Duodenal mucosa (tissue), 2 donors: ENCODE results near the gene LRRC4C.

Experiments used
- H3K27ac ChIP-seq: one replicate; pipeline ENCODE4 v1.7.0; 2013; ENCODE audit warnings: low read depth, low read length
- H3K27me3 ChIP-seq, 2 donors: one replicate each; pipeline ENCODE4 v1.7.0; 2013; ENCODE audit warnings: low read length in 2 of 2, control low read depth in 1 of 2; ENCODE audit not compliant: insufficient read depth in 2 of 2, control insufficient read depth in 1 of 2
- H3K36me3 ChIP-seq, 2 donors: one replicate each; pipeline ENCODE4 v1.7.0; 2013; ENCODE audit warnings: low read length in 2 of 2, control low read depth in 1 of 2; ENCODE audit not compliant: insufficient read depth in 2 of 2, control insufficient read depth in 1 of 2
- H3K4me1 ChIP-seq, 2 donors: one replicate each; pipeline ENCODE4 v1.7.0; 2013; ENCODE audit warnings: low read length in 2 of 2, control low read depth in 1 of 2; ENCODE audit not compliant: insufficient read depth in 2 of 2, control insufficient read depth in 1 of 2
- H3K4me3 ChIP-seq, 2 donors: one replicate each; pipeline ENCODE4 v1.7.0; 2013; ENCODE audit warnings: low read length in 2 of 2, low read depth in 1 of 2
- H3K9ac ChIP-seq, 2 donors: one replicate each; pipeline ENCODE4 v1.7.0; 2013; ENCODE audit warnings: low read length in 2 of 2, low read depth in 1 of 2
- H3K9me3 ChIP-seq, 2 donors: one replicate each; pipeline ENCODE4 v1.7.0; 2013; ENCODE audit warnings: low read length in 2 of 2, control low read depth in 1 of 2; ENCODE audit not compliant: control insufficient read depth in 1 of 2

Gene LRRC4C

GRCh38 chr11:40118026-40118425, 1341.4 kb downstream of the LRRC4C start:
- Histone ChIP-seq H3K27me3 (no peaks in the 10 kb centered on the region), H3K36me3 (no peaks in the 10 kb centered on the region), H3K9me3 (no peaks in the 10 kb centered on the region), H3K9ac (no peak overlapping the region), H3K4me3 (no peak overlapping the region), H3K4me1 (no peaks in the 10 kb centered on the region), H3K27ac (no peak overlapping the region)

GRCh38 chr11:40104941-40105550, 1354.4 kb downstream of the LRRC4C start:
- Histone ChIP-seq H3K9me3 (no peaks in the 10 kb centered on the region), H3K36me3 (no peaks in the 10 kb centered on the region), H3K4me1 (no peaks in the 10 kb centered on the region), H3K4me3 (no peak overlapping the region), H3K27me3 (no peaks in the 10 kb centered on the region), H3K9ac (no peak overlapping the region), H3K27ac (no peak overlapping the region)

DNA sequence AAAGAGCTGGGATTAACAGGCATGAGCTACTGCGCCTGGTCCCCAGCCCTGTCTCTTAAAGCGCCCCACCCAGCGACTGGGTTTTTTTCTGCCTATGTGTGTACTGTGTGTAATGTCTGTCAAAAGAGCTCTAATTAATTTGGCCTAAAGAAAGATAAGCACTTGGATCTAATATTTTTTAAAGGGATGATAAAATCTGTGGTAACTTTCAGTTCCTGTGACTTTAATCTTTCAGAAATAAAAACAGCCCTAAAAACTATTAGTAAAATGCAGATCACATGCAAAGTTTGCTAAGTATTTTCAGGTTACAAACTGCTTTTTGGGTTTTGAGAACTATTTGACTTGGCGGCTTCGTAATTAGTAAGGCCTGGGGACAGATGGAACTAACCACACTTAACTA, 1358.7 kb downstream of the LRRC4C start:
- Histone ChIP-seq H3K9ac (no peak overlapping the region), H3K27me3 (no peaks in the 10 kb centered on the region), H3K27ac (no peak overlapping the region), H3K36me3 (no peaks in the 10 kb centered on the region), H3K4me3 (no peak overlapping the region), H3K9me3 (no peaks in the 10 kb centered on the region), H3K4me1 (no peaks in the 10 kb centered on the region)

- Histone ChIP-seq H3K9me3 (no peaks in the 10 kb centered on the region), H3K4me3 (no peak overlapping the region), H3K4me1 (no peaks in the 10 kb centered on the region), H3K27me3 (no peaks in the 10 kb centered on the region), H3K27ac (no peak overlapping the region), H3K36me3 (no peaks in the 10 kb centered on the region), H3K9ac (no peak overlapping the region)
These were observed 1359.3 kb downstream of the LRRC4C start for GRCh38 chr11:40100162-40100553.

DNA sequence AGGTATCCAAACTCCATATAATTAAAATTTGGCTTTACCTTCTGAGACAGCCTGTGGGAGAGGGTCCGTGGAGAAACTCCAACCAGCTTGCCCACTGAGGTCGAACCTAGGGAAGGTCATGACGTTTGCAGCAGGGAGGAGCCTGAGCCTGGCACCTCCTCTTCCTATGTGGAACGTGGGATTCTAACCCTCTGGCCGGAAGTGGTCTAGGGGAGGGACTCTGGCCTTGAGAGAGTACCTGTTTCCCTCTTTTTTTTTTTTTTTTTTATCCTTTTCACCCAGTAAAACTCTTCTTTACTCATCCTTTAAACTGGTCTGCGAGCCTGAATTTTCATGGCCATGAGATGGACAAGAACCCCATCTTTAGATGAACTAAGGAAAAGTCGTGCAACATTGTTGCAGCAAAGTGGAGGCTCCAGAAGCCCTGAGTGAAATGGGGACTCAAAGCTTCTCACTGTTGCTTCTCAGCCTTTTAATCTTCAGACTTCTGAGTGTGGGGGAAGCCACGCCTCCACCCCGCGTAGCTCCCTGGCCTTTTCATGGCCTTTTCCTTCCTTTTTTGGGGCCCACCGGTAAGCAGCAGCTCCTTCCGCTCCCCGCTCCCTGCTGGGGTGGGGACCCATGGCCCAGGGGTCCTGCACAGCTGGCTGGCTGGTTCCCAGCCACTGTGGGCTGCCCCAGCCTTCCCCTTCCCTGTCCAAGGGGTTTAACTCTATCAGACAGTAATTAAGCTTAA, 1359.9 kb downstream of the LRRC4C start:
- Histone ChIP-seq H3K36me3 (no peaks in the 10 kb centered on the region), H3K9me3 (no peaks in the 10 kb centered on the region), H3K9ac (no peak overlapping the region), H3K4me1 (no peaks in the 10 kb centered on the region), H3K27me3 (no peaks in the 10 kb centered on the region), H3K4me3 (no peak overlapping the region), H3K27ac (no peak overlapping the region)

DNA sequence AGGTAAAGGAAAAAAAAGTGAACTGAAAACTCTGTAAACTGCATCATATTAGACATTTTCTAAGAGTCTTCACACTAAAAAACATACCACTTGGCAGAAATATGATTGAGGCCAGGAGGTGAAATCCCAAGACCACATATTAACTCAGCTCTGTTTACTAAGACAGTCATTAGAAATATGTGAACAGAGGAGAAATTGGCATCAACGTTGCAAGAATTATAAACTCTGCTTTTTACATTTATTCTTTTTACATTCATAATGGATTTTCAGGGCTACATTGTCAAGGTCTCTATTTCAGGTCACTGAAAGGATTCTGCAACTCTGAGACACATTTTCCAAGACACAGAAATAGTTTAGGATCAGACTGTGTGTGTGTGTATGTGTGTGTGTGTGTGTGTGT, 1364.0 kb downstream of the LRRC4C start:
- no peaks in the 10 kb centered on the region for H3K9me3 ChIP-seq
- no peak overlapping the region for H3K27ac ChIP-seq
- no peaks in the 10 kb centered on the region for H3K4me1 ChIP-seq
- H3K27me3 ChIP-seq, result no peaks in the 10 kb centered on the region
- H3K36me3 ChIP-seq, result no peaks in the 10 kb centered on the region
- H3K4me3 ChIP-seq, result no peak overlapping the region
- no peak overlapping the region for H3K9ac ChIP-seq

GRCh38 chr11:40094954-40095353, 1364.5 kb downstream of the LRRC4C start:
- Histone ChIP-seq H3K4me3 (no peak overlapping the region), H3K4me1 (no peaks in the 10 kb centered on the region), H3K27ac (no peak overlapping the region), H3K9me3 (no peaks in the 10 kb centered on the region), H3K36me3 (no peaks in the 10 kb centered on the region), H3K9ac (no peak overlapping the region), H3K27me3 (no peaks in the 10 kb centered on the region)

- Histone ChIP-seq H3K36me3 (no peaks in the 10 kb centered on the region), H3K27ac (no peak overlapping the region), H3K4me3 (no peak overlapping the region), H3K9me3 (no peaks in the 10 kb centered on the region), H3K9ac (no peak overlapping the region), H3K27me3 (no peaks in the 10 kb centered on the region), H3K4me1 (no peaks in the 10 kb centered on the region)
These were observed 1379.0 kb downstream of the LRRC4C start for GRCh38 chr11:40080434-40080833.
